Measurements from ENCODE around the gene PXMP2. TPM values are rescaled to one million over a fixed set of nuclear protein-coding genes. Genes with fewer than 3 reads are reported as not detected.

The PXMP2 gene
- total and polyA plus RNA-seq, 12 donors: 17.7 to 75.6 (median 46.7) TPM

DNA sequence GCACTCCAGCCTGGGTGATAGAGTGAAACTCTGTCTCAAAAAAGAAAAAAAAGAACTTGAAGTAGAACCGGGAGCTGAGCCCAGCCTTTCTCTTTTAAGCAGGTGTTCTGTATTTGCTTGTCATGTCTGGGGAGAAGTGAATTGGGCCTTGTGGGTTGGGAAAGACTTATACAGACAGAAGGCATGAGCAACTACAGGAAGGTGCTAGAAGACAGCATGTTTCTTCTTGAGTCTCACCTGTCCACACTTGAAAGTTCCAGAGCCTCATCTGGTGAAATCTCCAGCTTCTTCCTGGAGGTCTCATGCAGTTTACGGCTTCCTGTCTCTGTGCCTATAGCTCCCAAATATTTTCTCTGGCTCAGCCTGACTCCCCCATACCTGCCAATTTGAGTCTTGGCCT is 25.7 kb downstream of the PXMP2 start:
- ATAC-seq (no peak), DNase-seq (no peak)
- TF ChIP-seq, protein P1, sequence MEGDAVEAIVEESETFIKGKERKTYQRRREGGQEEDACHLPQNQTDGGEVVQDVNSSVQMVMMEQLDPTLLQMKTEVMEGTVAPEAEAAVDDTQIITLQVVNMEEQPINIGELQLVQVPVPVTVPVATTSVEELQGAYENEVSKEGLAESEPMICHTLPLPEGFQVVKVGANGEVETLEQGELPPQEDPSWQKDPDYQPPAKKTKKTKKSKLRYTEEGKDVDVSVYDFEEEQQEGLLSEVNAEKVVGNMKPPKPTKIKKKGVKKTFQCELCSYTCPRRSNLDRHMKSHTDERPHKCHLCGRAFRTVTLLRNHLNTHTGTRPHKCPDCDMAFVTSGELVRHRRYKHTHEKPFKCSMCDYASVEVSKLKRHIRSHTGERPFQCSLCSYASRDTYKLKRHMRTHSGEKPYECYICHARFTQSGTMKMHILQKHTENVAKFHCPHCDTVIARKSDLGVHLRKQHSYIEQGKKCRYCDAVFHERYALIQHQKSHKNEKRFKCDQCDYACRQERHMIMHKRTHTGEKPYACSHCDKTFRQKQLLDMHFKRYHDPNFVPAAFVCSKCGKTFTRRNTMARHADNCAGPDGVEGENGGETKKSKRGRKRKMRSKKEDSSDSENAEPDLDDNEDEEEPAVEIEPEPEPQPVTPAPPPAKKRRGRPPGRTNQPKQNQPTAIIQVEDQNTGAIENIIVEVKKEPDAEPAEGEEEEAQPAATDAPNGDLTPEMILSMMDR (IDR thresholded peaks at IDR 0.05): no peak
- peaks cover 3 to 31% (median 20%) of the 10 kb centered on the region in 9 donors for H3K4me1 ChIP-seq
- H3K36me3 ChIP-seq: peaks cover 0 to 46% (median 9%) of the 10 kb centered on the region in 9 donors
- H3K27ac ChIP-seq: no peak overlapping the region
- no peaks in the 10 kb centered on the region for H3K27me3 ChIP-seq
- 76 to 83% methylated on average over 2 of the region's 2 CpGs for WGBS, 2 donors
- no peaks in the 10 kb centered on the region for H3K9me3 ChIP-seq
- no peak overlapping the region for H3K4me3 ChIP-seq
- intact Hi-C loops (cut with DNase I): no loop called here

DNA sequence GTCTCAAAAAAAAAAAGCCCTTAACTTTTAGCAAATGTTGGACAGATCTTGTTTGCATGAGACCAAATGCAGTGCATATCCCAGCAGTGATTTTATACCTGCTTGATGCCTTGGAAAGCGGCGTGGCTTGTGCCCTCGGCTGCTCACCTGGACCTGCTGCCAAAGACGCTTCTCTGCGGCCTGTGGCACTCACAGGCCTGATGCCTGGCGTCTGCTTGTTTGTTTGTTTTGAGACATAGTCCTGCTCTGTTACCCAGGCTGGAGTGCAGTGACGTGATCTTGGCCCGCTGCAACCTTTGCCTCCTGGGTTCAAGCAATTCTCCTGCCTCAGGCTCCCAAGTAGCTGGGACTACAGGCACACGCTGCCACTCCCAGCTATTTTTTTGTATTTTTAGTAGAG is 28.5 kb downstream of the PXMP2 start:
- ATAC-seq (no peak), DNase-seq (no peak)
- no peak overlapping the region for H3K27ac ChIP-seq
- intact Hi-C loops (cut with DNase I): no loop called here
- H3K4me1 ChIP-seq: peaks cover 0 to 19% (median 12%) of the 10 kb centered on the region in 9 donors
- TF ChIP-seq, protein P1 (IDR thresholded peaks at IDR 0.05): no peak
- peaks cover 0 to 70% (median 23%) of the 10 kb centered on the region in 9 donors for H3K36me3 ChIP-seq
- H3K27me3 ChIP-seq: no peaks in the 10 kb centered on the region
- no peaks in the 10 kb centered on the region for H3K9me3 ChIP-seq
- 86 to 88% methylated on average over 9 of the region's 9 CpGs for WGBS, 2 donors
- no peak overlapping the region for H3K4me3 ChIP-seq

DNA sequence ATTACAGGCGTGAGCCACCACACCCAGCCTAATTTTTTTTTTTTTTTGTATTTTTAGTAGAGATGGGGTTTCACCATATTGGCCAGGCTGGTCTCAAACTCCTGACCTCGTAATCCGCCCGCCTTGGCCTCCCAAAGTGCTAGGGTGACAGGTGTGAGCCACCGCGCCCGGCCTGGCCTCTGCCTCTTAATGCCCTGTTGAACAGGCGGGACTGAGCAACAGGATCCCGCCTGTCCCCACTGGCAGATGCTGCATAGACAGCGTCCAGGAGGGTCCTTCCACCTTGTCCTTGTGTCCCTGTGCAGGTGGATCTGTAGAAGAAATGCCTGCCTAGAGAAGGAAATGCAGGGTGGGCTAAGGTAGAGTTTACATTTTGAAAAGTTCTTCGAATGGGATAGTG is 29.0 kb downstream of the PXMP2 start:
- peaks cover 0 to 75% (median 25%) of the 10 kb centered on the region in 9 donors for H3K36me3 ChIP-seq
- intact Hi-C loops (cut with DNase I): no loop called here
- ATAC-seq (no peak), DNase-seq (no peak)
- WGBS, 2 donors: 81 to 92% methylated on average over 11 of the region's 11 CpGs
- no peak overlapping the region for H3K27ac ChIP-seq
- H3K4me1 ChIP-seq: peaks cover 0 to 17% (median 10%) of the 10 kb centered on the region in 9 donors
- TF ChIP-seq, protein P1 (IDR thresholded peaks at IDR 0.05): no peak
- H3K4me3 ChIP-seq: no peak overlapping the region
- no peaks in the 10 kb centered on the region for H3K27me3 ChIP-seq
- no peaks in the 10 kb centered on the region for H3K9me3 ChIP-seq

DNA sequence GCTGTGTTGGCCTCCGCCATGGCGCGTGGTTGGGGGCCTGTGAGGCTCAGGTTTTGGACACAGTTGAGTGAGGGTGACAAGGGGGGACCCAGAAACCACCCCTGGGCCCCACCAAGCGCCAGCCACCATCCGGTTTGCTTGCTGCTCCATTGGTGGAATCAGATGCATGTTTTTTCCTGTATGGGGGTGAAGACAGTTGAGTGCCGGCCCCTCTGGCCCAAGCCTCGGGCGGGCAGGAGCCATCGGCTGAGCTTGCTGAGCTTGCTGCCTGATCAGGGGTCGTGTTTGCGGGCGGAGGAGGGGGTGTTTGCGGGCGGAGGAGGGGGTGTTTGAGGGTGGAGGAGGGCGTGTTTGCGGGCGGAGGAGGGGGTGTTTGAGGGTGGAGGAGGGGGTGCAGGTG is 29.6 kb downstream of the PXMP2 start:
- no peak overlapping the region for H3K4me3 ChIP-seq
- H3K27me3 ChIP-seq: no peaks in the 10 kb centered on the region
- H3K9me3 ChIP-seq: no peaks in the 10 kb centered on the region
- no peak for ATAC-seq
- TF ChIP-seq, protein P1 (IDR thresholded peaks at IDR 0.05): no peak
- peaks cover 0 to 10% (median 3%) of the 10 kb centered on the region in 9 donors for H3K4me1 ChIP-seq
- no peak for DNase-seq
- intact Hi-C loops (cut with DNase I): no loop called here
- peaks cover 0 to 81% (median 25%) of the 10 kb centered on the region in 9 donors for H3K36me3 ChIP-seq
- 87 to 89% methylated on average over 17 of the region's 17 CpGs for WGBS, 2 donors
- no peak overlapping the region for H3K27ac ChIP-seq
